HG02840 (cell line): Measurements from ENCODE around the gene ATP2A3.
"Not testable (repeated sequence)": the region's sequence is repeated elsewhere in the genome, so short reads cannot be mapped to it uniquely, and the experiment has no call there.

Experiments used
- ATAC-seq: cut with Tn5 transposase; IDR thresholded peaks from one replicate; pipeline ENCODE4 v1.9.1; 2021; ENCODE audit warnings: mild to moderate bottlenecking, moderate library complexity, moderate number of reproducible peaks; ENCODE audit not compliant: unreplicated experiment, low FRiP score

Gene ATP2A3

GRCh38 chr17:3957735-3958599 lies 6.3 kb downstream of the ATP2A3 start:
- no peak for ATAC-seq

GRCh38 chr17:3956983-3957382 lies 7.3 kb downstream of the ATP2A3 start:
- no peak for ATAC-seq

- no peak for ATAC-seq
Observed at GRCh38 chr17:3956327-3956957, 7.8 kb downstream of the ATP2A3 start.

- no peak for ATAC-seq
Observed at GRCh38 chr17:3955673-3955988, 8.6 kb downstream of the ATP2A3 start.

GRCh38 chr17:3954976-3955672 lies 9.1 kb downstream of the ATP2A3 start:
- ATAC-seq: no peak

GRCh38 chr17:3954086-3954485 lies 10.2 kb downstream of the ATP2A3 start:
- ATAC-seq: no peak

- no peak for ATAC-seq
Observed at GRCh38 chr17:3953542-3953941, 10.7 kb downstream of the ATP2A3 start.

GRCh38 chr17:3952186-3952585 lies 12.1 kb downstream of the ATP2A3 start:
- ATAC-seq: no peak

GRCh38 chr17:3951420-3951819 lies 12.8 kb downstream of the ATP2A3 start:
- ATAC-seq: no peak

- ATAC-seq: no peak
Observed at GRCh38 chr17:3951003-3951402, 13.2 kb downstream of the ATP2A3 start.

- no peak for ATAC-seq
Observed at GRCh38 chr17:3950584-3950983, 13.7 kb downstream of the ATP2A3 start.

GRCh38 chr17:3949418-3949817 lies 14.8 kb downstream of the ATP2A3 start:
- ATAC-seq: no peak

- not testable (repeated sequence) for ATAC-seq
Observed at GRCh38 chr17:3948551-3948950, 15.7 kb downstream of the ATP2A3 start.

GRCh38 chr17:3947318-3947810 lies 16.9 kb downstream of the ATP2A3 start:
- no peak for ATAC-seq

GRCh38 chr17:3946711-3947235 lies 17.5 kb downstream of the ATP2A3 start:
- no peak for ATAC-seq

- no peak for ATAC-seq
Observed at GRCh38 chr17:3944485-3945388, 19.5 kb downstream of the ATP2A3 start.

- no peak for ATAC-seq
Observed at GRCh38 chr17:3943240-3943891, 20.9 kb downstream of the ATP2A3 start.

- ATAC-seq: no peak
Observed at GRCh38 chr17:3940965-3941698, 23.1 kb downstream of the ATP2A3 start.

- ATAC-seq: no peak
Observed at GRCh38 chr17:3937359-3937758, 26.9 kb downstream of the ATP2A3 start.
